Activated T-helper 1 cell treated with anti-CD3 and anti-CD28 coated beads, Interleukin-2, amount 50 U/mL, for 16 hours (primary cell): ENCODE results near the gene UBALD1.

ENCODE experiments used
- DNase-seq, 2 donors: peaks; one replicate each; pipeline ENCODE4 v3.0.0-alpha.2; 2020; ENCODE audit warnings: low read depth in 1 of 2, low spot score in 1 of 2

The UBALD1 gene

DNA sequence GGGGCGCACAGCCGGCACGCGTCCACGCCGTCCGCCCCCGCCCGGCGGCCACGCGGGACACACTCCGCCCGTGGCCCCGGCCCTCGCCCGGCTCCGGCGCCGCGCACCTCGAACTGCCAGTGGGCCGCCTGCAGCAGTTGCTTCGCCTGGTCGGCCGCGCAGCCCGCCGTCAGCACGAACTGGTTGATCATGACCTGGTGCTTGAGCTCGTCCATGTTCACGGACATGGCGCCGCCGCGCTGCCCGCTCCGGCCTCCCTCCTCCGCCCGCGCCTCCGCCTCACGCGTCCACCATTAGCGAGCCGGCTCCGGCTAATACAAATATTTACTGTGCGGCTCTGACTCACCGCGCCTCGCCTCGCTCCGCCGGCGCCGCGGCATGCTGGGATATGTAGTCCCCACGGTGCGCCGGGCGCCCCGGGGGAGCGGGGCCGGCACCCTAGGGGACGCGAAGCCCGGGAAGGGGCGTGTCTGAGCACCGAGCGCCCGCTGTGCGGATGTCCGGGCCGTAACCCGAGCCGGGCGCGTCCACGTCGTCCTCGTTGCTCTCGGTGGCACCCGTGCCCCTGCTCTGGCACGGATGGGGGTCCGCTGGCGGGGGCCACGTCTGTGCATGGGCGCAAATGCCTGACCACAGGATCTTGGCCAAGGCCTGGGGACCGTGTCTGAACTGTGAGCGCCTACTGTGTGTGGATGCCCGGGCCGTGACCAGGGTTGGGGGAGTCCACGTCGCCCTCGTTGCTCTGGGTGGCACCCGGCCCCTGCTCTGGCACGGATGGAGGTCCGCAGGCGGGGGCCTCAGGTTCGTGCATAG lies at the start of gene UBALD1:
TSS of gene UBALD1 (minus strand) at position 318 of the 813 bp plus-strand sequence. CDS start at position 227, 91 bp downstream.
- DNase-seq = peak; percentile 36 to 68

DNA sequence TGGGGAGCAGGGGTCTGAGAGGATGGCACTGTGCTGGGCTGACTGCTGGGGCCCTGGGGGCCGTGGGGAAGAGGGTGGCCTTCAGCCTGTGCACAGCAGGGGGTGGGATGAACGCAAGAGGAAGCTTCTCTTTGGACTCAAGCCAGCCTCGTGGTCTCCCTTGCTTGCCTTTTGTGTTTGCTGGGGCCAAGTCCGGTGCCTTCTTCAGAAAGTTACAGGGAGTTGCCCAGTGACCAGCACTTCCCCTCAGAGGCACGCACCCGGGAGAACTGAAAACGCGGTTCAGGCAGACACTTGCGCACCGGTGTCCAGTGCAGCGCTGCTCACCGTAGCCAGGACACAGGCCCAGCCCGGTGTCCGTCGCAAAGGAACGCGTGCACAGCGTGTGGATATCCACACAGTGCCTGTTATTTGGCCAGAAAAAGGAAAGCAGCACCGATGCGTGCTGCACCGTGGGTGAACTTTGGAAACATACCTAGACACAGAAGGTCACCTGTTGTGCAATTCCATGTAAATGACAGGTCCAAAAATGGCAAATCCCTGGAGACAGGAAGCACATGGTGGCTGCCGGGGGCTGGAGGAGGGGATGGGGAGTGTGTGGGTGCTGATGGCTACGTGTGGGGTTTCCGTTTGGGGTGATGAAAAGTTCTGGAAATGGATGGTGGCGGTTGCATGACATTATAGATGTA lies 49.2 kb upstream of the UBALD1 start:
- no peak for DNase-seq

DNA sequence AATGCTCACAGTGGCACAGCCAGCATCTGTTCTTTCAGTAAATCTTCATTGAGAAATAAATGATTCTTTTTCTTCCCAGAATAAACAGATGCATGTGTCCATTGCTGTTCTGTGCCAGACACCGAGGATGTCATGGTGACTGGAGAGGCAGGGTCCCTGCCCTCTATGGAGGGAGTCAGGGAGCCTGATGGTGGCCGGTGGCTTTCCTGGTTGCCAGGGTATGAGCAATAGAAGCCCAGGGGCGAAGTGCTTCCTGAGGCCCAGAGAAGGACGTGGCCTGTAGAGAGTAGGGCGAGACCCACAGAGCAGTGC lies 48.7 kb upstream of the UBALD1 start:
- no peak for DNase-seq

- DNase-seq = no peak
These were observed 47.0 kb upstream of the UBALD1 start for GRCh38 chr16:4661661-4662060.

- DNase-seq = peak; percentile 22 to 63
These were observed 45.8 kb upstream of the UBALD1 start for GRCh38 chr16:4660454-4661007.

- DNase-seq = no peak
These were observed 45.0 kb upstream of the UBALD1 start for GRCh38 chr16:4659363-4660353.

DNA sequence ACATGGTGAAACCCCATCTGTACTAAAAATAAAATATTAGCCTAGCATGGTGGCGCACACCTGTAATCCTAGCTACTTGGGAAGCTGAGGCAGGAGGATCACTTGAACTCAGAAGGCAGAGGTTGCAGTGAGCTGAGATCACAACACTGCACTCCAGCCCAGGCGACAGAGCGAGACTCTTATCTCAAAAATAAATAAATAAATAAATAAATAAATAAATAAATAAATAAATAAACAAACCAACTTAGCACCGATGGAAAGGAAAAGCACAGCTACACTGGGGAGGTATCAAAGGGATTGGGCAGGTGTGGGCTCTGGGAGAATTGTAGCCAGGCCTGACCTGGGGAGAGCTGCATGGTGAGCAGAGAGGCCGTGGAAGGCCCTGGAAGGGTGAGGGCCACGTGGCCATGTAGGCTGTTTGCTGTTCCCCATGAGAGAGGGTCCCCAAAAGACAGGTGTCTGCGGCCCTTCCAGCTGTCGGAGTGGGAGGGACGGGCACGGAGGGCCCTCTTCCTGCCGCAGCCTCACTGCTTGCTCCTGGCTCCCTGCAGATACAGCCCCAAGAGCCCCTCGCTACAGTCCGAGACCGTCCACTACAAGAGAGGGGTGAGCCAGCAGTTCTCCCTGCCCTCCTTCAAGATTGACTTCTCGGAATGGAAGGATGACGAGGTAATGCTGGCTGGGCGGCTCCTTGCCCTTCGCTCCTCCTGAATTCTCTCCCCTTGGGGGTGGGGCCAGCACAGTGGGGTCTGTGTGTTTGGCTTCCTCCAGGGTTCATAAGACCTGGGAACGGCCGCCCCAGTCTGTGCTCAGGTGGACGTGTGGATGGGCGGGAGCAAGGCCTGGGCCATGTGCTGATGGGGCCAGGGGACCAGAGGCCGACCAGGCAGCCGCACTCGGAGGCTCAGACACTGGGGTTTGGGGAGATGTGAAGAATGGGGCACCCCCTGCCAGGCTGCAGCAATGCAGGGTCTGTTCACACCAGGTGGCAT lies 42.3 kb upstream of the UBALD1 start:
- no peak for DNase-seq

DNA sequence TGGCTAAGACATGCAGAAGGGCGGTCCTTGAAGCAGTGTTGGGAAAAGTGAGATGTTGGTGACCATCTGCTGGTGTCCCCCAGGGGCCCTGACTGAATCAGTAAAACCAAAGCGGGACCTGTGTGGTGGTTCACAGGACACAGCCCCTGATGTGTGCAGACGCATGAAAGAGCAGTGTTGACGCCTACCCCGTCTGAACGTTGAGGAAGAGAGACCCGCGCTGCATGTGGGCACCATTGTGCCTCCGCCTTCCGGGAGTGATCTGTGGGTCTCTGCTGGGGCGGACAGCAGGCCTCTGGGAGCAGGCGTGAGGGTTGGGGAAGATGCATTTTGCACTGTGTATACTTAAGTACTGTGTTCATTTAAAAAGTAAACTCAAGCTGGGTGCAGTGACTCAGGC lies 41.5 kb upstream of the UBALD1 start:
- DNase-seq = no peak

- no peak for DNase-seq
These were observed 41.1 kb upstream of the UBALD1 start for GRCh38 chr16:4655801-4656200.

- no peak for DNase-seq
These were observed 40.4 kb upstream of the UBALD1 start for GRCh38 chr16:4654964-4655590.

DNA sequence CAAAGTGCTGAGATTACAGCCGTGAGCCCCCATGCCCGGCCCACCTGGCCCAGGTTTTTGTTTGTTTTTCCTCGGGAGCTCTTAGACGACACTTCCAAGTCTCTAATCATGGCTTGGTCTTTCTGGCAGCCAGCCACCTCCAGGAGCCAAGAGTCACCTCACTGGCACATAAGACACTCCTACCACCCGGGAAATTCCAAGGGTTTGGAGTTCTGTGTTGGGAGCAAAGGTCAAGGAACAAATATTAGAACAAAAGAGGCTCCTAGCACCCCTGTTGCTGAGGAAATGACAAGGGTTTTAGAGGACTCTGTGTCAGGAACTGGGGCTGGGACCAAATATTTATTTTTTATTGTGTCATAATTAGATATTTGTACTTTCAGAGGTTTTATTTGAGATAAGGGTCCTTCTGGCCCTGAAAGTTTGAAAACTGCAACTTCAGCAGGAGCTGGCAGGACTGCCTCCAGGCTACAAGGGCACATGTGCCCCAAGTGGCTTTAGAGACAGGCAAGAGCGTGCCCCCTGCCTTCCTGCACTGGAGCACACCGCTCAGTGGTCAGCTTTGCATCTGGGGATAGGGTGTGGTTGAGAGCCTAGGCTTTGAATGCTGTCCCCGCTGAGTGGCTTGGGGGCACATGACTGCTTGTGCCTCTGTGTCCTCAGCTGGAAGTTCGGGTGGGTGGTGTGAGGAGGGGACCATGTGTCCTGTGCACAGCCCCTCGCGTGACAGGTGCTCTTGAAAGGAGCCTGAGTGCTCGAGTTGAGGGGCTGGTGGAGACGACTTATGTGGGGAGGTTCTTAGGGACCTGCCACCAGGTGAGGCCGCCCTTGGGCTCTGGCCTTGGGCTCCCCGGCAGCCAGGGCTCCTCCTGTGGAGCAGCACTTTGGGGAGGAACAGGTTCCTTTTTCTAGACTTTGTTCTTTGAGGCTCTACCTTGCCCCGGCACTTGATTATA lies 39.6 kb upstream of the UBALD1 start:
- no peak for DNase-seq

DNA sequence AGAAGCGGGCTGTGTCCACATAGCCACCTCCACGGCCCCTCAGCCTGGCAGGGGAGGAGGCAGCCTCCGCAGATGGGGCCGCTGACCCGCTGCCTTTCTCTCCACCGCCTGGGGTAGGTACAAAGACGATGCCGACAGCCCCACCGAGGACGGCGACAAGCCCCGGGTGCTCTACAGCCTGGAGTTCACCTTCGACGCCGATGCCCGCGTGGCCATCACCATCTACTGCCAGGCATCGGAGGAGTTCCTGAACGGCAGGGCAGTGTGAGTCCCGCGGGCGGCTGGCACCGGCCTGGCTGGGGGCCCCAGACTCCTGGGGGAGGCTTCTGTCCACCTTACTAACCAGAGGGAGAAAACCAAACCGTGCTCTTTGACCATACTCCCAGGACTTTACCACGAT lies 37.9 kb upstream of the UBALD1 start:
- DNase-seq = no peak

DNA sequence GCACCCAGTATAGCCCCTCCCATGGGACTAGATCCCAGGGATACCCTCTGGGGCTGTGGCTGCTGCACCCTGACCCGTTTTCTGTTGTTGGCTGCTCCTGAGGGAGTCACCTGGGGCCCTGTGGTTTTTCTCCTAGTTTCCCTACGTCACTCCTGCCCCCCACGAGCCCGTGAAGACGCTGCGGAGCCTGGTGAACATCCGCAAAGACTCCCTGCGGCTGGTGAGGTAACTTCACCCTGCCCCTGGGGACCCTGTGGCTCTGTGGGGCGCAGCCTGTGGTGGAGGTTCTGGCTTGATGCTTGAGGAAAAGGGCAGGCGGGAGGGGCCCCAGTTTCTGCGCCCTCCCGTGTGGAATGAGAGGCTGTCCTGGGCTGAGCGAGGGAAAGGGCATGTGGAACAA lies 37.1 kb upstream of the UBALD1 start:
- no peak for DNase-seq

- peak; percentile 57 to 62 for DNase-seq
These were observed 35.9 kb upstream of the UBALD1 start for GRCh38 chr16:4650443-4651074.

GRCh38 chr16:4649744-4650442 lies 35.2 kb upstream of the UBALD1 start:
- no peak for DNase-seq

GRCh38 chr16:4648917-4649316 lies 34.2 kb upstream of the UBALD1 start:
- DNase-seq = no peak

- no peak for DNase-seq
These were observed 32.9 kb upstream of the UBALD1 start for GRCh38 chr16:4647644-4647980.
